ENCODE measurements around the gene GJA3.
"Not testable (repeated sequence)": the region's sequence is repeated elsewhere in the genome, so short reads cannot be mapped to it uniquely, and the experiment has no call there.

The GJA3 gene

DNA sequence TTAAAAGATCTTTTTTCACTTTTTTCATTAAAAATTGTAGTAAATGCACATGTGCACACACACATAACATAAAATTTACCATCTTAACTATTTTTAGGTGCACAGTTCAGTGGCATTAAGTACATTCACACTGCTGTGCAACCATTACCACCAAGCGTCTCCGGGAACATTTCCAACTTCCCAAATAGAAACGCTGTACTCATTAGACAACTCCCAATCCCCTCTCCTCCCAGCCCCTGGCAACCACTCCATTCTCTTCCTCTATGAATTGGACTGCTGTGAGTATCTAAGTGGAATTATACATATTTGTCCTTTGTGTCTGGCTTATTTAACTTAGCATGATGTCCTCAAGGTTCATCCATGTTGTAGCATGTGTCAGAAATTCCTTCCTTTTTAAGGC lies 20.3 kb upstream of the GJA3 start:
- no peak for DNase-seq

DNA sequence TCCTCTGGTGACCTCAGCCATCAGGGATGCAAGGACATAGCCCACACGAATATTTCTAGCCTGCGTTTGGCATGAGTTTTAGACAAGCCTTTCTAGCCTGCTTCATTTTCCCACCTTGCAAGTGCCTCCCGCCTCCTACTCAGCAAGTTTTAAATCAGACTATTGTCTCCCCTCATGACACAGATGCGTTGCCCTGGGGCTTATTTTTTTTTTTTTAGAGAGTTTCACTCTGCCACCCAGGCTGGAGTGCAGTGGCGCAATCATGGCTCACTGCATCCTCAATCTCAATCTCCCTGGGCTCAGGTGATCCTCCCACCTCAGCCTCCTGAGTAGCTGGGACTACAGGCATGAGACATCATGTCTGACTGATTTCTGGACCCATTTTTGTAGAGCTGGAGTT lies 17.3 kb upstream of the GJA3 start:
- DNase-seq, result no peak

DNA sequence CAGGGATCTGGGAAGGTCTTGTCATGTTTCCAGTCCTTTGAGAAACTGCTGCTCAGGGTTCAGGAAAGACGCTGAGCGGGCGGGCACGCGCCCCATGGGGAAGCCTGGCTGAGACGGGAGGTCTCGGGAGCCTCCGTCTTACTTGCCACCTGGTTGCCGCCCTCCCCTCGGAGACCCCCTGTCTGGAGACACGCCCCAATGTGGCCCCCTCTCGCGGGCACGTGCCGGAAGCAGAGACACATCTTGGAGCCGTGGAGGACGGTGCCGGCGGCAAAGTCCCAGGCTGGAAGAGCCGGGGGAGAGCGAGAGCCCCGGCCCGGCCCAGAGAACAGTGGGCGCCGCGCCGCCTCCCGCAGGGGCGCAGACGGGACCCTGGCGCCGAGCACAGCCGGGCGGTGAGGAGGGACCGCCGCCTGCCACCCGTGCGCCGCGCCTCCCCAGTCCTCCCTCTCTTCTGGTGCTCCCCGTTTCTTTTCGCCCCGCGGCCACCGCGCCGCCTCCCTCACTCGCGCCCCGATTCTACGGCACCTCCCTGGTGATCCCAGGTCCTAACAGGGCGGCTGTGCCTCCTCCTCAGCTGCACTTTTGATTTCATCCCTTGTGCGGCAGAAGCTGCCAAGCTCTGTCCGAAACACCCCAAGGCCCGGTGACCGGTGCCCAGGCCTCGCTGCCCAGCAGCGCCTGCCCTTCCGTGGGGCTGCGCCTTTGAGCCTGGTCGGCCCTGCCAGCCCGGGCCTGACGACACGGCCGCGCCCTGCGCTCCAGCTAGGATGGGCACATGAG lies 16.4 kb upstream of the GJA3 start:
- DNase-seq, result no peak

DNA sequence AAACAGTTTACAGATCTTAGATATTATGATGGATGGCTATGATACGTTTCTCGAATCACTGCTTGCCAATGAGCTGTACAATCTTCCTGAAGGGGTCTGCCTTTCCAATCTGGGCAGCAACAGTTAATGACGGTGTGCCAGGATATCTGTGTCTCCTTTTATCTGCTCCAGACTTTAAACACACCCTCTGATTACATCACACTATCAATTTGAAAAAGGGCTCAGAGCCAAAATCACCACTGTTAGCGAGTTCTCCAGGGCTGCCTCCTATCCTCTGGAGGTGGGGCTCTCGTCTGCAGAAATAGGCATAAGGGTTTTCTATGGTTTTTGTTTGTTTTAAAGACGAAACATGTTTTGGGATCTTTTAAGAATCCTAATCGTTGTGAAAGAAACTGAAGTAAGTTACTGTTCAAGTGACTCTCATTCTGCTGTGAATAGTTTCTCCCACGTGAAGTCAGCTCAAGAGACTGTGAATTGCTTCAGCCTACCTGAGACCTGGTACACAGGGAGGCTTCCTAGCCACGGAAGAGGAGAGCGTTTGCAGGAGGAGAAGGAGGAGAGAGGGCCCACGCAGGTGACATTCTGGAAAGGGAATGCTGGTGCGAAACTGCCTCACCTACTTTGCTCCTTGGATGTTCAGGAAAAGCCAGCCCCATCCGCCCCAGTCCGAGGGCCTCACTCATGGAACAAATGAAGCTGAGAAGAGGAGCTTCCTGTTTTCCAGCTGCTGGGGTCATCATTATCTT lies 15.2 kb upstream of the GJA3 start:
- no peak for DNase-seq

DNA sequence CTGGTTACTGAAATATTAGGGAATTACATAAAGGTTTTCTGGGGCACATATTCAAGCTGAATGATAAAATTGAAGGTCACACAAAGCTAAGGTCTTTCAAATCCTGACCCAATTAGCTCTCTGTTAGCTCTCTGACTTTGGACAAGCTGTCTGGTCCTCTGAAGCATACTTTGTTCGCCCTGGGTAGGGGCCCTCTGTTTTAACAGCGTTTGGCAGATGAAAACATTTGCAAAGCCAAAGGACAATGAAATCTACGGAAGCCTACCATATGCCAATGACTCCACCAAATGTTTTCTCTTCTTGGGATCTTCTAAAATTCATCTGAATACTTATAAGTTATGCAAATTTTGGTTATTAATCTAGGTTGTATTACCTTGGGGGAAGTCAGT lies 14.5 kb upstream of the GJA3 start:
- no peak for DNase-seq

DNA sequence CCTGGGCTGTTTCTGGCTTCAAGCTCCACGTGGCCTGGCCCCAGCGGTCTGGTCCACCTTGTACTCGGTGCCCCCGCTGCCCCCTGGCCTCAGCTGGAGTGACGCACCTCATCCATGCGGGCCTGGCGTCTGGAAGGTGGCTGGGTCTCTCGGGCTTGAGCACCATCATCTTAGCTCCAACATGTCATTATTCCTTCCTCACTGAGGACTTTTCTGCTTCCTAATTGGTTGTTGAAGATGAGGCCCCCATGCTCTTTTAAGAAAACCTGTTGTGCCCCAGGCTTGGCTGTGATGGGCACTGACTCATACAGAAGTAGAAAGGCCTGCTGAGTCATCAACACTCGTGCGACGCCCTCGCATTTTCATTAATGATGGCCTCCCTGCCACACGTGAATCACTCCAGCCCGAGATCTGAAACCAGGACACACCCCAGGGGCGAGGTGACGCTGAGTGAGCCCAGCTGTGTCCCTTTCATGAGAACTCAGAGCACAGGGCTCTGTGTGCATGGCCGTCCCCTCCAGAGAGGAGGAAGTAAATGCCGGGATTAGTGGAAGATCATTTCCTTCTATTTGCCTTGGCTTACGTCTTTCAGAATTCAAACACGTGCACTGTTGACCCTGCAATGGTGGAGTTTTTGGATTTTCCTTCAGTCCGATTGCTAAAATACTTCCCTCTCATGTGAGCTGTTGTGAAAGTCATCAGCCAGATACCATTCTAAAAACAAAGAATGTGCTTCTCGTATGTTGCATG lies 14.0 kb upstream of the GJA3 start:
- DNase-seq, result peak; percentile 4

DNA sequence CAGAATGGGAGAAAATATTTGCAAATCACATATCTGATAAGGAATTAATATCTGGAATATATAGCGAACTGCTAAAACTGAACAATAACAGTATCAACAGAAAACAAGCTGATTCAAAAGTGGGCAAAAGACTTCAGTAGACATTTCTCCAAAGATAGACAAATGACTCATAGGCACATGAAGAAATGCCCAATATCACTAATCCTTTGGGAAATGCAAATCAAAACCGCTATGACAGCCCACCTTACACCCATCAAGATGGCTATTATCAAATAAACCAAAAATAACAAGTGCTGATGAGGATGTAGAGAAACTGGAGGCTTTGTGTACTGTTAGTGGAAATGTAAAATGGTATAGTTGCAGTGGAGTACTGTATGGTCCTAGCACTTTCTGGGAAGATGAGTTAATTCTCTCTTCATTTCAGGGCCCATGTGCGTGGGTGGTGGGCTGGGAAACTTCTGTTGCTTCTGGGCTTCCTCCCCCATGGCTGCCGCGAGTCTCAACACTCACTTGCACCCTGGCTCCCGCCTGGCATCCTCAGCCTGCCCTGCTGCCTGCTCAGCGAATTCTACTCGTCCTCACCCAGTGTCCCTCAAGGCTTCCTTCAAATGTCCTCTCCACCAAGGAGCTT lies 12.4 kb upstream of the GJA3 start:
- no peak for DNase-seq

DNA sequence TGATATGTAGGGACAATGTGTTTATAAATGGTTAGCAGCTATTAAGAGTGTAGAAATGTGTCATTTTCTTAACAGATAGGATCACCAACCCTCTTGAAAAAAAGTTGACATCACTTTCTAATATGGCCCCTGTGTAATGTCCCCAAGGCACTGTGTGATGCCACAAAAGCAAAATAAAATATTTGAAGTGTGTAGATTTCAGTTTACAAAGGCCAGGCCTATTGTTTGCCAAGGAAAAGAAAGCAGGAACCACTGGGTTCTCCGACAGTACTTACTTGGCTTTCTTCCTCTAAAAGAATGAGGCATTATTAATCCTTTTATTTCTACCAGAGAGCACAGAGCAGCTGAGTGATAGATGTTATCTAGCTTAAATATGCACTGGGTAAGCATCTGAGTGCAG lies 10.5 kb upstream of the GJA3 start:
- DNase-seq, result no peak

DNA sequence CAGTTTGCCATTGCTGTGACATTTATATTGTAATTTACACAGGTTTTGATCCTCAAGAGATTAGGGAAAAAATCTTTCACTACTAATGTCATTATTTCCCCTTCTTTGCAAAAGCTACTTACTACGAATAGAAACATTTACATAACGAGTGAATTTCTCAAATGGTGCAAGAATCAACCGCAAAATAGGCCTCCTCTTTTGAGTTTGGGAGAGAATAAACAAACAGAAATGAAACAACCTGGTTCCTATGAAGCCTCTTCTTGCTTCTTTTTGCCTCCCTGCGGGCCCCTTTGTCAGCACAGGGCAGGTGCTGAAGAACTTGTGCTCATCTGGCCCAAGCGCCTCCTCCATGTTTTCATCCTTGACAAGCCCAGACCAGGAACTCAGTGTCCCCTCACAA lies 10.1 kb upstream of the GJA3 start:
- DNase-seq, result no peak

DNA sequence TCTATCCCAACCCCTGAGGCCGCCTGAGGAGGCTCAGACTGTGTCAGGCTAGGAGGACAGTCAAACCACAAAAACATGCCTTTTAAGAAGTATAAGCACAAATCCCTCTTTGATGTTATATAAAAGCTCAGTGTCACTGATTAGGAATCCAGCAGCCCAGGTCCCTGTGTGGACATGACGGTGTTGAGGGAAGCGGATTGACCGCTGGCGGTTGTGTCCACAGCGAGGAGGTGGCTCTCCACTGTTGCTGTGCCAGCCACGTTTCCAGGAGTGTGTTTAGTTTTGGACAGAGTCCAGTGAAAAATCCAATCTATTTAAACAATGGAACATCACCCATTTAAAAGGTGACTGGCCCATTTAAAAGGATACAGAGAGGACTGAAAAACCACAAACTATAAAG lies 7.5 kb upstream of the GJA3 start:
- no peak for DNase-seq

DNA sequence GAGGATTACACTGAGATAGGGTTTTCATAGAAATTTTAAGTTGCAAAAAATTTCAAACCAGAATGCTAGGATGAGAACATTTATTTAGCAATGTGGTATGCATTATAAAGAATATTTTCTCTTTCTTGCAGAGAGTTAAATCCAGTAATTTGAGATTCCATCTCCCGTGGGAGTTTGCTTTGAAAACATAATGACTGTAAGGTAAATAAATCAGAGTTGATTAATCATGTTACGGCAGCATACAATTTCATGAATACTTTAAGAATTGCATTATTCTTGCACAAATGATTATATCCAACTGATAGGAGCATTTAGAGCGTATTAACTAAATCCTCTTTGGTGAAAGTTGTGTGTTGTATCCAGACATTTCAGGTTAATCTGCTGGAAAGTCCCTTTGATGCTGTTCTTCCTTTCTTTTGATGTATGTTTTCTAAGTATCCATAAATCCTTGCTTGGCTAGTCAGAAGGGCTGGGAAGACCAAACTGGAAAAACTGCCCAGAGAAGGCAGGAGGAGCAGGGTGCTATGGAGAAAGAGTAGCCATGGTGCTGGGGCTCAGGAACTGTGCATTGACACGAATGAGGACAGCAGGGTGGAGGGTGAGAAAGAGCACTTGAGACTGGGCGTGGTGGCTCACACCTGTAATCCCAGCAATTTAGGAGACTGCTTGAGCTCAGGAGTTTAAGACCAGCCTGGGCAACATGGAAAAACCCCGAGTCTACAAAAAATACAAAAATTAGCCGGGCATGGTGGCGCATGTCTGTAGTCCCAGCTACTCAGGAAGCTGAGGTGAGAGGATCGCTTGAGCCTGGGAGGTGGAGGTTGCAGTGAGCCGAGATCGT lies 4.8 kb upstream of the GJA3 start:
- peak; percentile 10 for DNase-seq

DNA sequence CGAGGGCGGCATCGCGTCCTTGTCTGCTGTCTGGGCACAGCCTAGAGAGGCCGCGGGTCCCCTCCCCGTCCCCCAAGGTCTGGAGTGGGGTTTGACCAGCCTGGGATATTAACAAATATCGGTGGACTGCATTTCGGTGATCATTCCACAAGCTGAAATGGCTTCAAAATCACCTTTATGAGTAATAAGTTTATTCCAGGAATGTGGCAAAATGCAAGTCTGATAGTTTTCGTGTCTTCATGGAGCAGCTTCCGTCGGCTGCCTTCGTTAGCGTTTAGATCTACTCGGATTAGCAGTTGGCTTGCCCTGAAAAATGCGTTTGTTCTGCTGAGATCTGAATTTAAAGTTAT lies 1.1 kb upstream of the GJA3 start:
- DNase-seq, result no peak

DNA sequence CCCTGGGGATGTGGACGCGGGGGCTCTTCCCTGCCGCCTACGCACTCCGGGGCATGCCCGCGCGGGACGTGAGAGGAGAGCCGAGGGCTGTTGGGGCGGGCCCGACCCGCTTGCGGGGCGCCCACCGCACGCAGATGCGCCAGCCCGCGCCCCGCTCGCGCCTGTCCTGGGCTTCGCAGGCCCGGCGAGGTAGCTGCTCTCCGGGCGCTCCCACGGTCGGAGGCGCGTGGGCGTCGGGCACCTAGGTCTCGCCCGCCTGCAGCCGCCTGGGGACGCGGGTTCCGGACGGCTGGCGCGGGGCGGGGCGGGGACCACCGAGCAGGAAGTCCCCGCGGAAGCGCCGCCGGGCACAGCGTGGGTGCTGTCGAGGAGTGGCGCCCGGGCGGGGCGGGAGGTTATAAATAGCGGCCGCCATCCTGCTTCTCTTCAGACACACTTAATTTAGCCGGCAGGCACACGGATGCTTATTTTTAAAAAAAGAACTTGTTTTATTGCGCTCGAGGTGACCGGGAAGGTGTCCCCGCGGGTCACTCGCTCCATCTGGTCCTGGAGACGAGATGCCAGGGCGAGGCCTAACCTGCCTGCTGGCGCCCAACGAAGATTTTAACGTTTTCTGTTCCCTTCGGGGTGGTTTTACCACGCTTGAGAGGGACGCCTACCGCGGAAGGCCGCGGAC lies 561 bp upstream of the GJA3 start:
- DNase-seq, result no peak

DNA sequence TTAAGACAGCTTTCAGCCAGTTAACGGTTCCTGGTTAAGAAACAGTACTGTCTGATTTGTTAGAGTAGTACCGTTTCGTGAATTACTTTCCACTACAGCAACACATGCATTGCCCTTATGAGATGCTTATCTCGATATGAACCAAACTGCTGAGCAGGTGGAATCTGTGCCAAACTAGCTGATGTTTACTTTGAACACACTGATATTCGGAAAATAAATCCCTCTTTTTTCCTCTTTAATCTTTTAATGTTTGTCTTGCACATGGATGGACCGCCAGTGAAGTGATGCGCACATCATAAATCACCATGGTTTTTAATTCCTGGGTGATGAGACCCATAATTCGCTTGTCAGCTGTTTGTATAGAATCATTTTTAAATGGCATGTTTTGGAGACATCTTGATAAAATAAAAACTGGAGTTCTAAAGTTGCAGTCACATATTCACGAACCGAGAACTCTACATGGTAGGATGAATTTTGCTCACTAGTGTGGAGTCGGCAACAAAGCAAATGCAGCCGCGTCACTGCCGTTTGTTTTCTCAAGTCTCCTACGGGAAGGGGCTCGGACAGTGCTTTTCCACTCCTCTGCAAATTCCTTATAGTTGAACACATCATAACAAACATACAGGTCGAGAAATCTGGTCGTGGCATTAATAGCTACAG lies 1.1 kb downstream of the GJA3 start:
- DNase-seq, result no peak

DNA sequence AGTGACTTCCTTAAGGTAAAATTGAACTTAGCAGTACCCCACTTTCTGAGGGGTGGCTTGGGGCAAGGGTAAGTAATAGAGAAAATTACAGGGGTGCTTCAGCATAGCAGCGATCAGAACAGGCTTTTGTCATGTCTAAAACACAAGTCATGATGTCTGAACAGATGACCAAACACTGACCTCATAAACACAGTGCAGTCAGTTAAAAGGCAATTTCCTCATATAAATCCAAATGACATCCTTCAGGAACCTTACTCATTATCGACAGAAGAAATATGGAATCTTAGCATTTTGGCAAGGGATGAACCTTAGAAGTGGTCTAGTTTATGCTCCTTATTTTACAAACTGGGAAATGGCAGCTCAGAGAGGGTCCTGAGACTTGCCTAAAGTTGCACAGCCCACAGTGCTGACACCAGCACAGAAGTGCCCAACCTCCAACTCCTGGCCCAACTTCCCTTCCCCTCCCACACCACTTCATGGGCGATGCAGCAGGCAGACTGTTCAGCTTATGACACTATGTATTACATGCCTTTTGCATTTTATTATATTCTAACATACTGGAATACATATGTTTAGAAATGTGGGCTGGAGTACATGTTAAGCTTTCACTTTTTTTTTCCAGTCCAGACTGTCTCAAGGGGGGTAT lies 3.6 kb downstream of the GJA3 start:
- DNase-seq, result no peak

DNA sequence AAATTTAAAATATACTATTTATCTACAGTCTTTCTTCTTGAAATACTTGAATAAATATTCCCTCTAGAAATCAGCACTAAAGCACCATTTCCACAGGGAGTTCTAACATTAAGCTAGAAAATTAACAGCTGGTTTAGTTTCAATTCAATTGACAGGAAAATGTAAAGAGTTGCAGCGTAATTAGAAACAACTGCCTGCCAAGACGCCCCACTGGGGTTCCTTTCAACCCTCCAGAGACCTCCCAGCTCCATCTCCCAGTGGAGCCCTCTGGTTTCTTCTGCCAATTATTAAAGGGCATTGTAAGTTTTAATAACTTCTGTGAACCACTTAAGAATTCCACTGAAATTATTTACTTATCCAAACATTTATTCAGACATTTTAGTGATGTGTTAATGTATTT lies 4.2 kb downstream of the GJA3 start:
- DNase-seq, result no peak

DNA sequence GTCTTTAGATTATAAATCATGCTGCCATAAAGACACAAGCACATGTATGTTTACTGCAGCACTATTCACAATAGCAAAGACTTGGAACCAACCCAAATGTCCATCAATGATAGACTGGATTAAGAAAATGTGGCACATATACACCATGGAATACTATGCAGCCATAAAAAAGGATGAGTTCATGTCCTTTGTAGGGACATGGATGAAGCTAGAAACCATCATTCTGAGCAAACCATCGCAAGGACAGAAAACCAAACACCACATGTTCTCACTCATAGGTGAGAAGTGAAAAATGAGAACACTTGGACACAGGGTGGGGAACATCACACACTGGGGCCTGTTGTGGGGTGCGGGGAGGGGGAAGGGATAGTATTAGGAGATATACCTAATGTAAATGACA lies 7.6 kb downstream of the GJA3 start:
- DNase-seq, result not testable (repeated sequence)

DNA sequence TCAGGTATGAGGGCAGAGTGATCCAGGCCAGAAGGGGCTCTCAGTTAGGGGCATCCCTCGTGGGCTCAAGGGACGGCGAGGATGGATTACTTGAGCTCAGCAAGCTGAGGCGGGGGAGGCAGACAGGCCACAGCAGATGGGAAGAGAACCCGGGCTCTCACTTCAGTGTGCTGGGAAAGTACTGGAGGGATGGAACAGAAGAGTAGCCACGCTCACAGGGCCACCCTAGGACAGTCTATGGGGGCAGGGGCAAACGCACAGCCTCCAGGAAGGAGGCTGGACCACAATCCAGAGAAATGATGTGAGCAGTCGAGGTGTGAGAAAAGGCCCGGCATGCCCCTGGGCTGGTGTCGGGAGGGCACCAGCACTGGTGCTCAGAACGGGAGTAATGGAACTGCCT lies 9.2 kb downstream of the GJA3 start:
- DNase-seq, result no peak

DNA sequence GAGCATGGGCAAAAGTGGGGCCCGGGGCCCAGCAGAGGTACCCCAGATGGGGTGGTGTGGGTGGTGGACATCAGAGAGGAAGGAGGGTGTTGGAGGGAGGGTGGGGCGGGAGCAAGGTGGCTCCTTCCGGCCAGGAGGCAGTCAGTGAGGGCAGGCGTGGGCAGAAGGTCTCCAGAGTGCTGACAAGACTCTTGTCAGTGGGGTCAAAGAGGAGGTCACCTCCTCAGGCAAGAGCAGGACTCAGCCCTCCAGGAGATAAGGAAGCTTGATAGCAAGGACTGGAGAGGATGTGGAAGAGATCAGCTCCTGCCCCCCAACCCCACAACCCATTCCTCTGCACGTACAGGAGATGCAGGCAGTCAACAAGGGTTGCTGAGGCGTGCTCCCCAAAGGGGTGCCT lies 9.8 kb downstream of the GJA3 start:
- DNase-seq, result no peak

DNA sequence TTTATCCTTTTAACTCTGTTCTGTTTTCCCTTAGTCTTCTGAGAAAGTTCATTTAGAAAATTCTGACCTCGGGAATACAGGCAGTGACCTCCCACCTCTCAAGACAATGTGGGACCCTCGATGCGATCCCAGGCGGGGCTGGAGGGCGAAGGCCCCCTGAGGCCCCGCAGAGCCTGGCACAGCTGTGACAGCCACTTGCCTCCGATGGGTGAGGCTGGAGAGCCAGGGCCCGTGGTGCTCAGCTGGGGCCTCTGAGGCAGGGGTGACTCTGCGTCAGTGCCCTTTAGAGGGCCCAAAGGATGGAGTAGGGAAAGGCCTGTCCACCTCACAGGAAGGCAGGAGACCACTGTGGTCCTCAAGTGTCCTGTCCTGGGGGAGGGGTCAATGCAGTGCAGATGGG lies 10.3 kb downstream of the GJA3 start:
- no peak for DNase-seq

DNA sequence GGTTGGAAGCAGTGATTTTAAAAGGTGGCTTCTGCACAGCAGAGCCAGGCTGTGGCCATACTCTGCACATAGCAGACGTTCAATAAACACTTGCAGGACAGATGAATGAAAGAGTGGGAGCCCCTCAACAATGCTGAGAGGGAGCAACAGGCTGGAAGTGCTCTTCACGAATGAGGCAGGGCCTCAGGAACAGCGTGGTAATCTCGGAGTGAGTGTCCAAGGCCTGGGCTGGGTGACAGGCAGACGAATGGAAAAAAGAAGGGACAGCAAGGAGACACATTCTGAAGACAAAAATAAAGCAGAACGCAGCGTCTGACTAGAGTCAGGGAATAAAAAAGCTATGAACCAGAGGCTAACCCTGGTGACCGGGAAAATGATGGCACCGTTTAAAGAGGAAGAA lies 11.1 kb downstream of the GJA3 start:
- no peak for DNase-seq
